Keratinocyte (primary cell): ENCODE results near the gene GPR146. TPM values are rescaled to one million over a fixed set of nuclear protein-coding genes. Genes with fewer than 3 reads are reported as not detected.
"Not testable (repeated sequence)": the region's sequence is repeated elsewhere in the genome, so short reads cannot be mapped to it uniquely, and the experiment has no call there.

Experiments
- DNase-seq: peaks from one replicate; pipeline ENCODE4 v3.0.0-alpha.2; 2011; ENCODE audit warnings: low read depth, missing footprints, low spot score
- FAIRE-seq: peaks from 2 replicates; lab custom pipeline; 2011; peaks lifted over from hg19 to GRCh38; lab: Jason Lieb, UNC
- H2AFZ ChIP-seq: 2 replicates; pipeline ENCODE4 v1.6.0; 2012; ENCODE audit warnings: low read length, control low read depth, inconsistent platforms; ENCODE audit not compliant: control insufficient read depth
- H3K27ac ChIP-seq: 2 replicates; pipeline ENCODE4 v1.5.1; 2011; ENCODE audit warnings: low read length; ENCODE audit not compliant: control insufficient read depth, insufficient read depth
- H3K27me3 ChIP-seq: 3 replicates; pipeline ENCODE4 v1.6.0; 2011; ENCODE audit warnings: low read length; ENCODE audit not compliant: control insufficient read depth, insufficient read depth; ENCODE audit errors: extremely low read depth
- H3K36me3 ChIP-seq, 2 experiments: 2 replicates in 1 of 2; 3 replicates in 1 of 2; pipeline ENCODE4 v1.5.1; 2011; ENCODE audit warnings: low read length in 2 of 2, mild to moderate bottlenecking in 1 of 2; ENCODE audit not compliant: control insufficient read depth in 2 of 2, insufficient read depth in 2 of 2; ENCODE audit errors: extremely low read depth in 1 of 2
- H3K4me1 ChIP-seq: 3 replicates; pipeline ENCODE4 v1.5.1; 2011; ENCODE audit warnings: low read length; ENCODE audit not compliant: control insufficient read depth, insufficient read depth; ENCODE audit errors: extremely low read depth
- H3K4me2 ChIP-seq: 3 replicates; pipeline ENCODE4 v1.6.0; 2011; ENCODE audit warnings: low read depth, low read length; ENCODE audit not compliant: control insufficient read depth, insufficient read depth; ENCODE audit errors: extremely low read depth
- H3K4me3 ChIP-seq, 3 experiments: fragments of 200-600 bp in 1 of 3; sonication (generic) in 1 of 3; 2 replicates in 2 of 3; 3 replicates in 1 of 3; pipeline ENCODE4 v1.5.1; 2011 to 2016; ENCODE audit warnings: low read length in 3 of 3, mild to moderate bottlenecking in 3 of 3, control low read depth in 2 of 3, inconsistent platforms in 1 of 3, low read depth in 1 of 3, mixed read lengths in 1 of 3, mixed run types in 1 of 3, moderate library complexity in 1 of 3; ENCODE audit not compliant: control insufficient read depth in 2 of 3, insufficient read depth in 2 of 3; ENCODE audit errors: extremely low read depth in 1 of 3
- H3K79me2 ChIP-seq: 2 replicates; pipeline ENCODE4 v1.6.0; 2012; ENCODE audit warnings: low read length; ENCODE audit not compliant: control insufficient read depth, insufficient read depth
- H3K9ac ChIP-seq: 3 replicates; pipeline ENCODE4 v1.6.0; 2011; ENCODE audit warnings: low read length; ENCODE audit not compliant: control insufficient read depth, insufficient read depth; ENCODE audit errors: extremely low read depth
- H3K9me1 ChIP-seq: 3 replicates; pipeline ENCODE4 v1.6.0; 2011; ENCODE audit warnings: low read length; ENCODE audit not compliant: control insufficient read depth, insufficient read depth; ENCODE audit errors: extremely low read depth
- H3K9me3 ChIP-seq: 2 replicates; pipeline ENCODE4 v1.5.1; 2012; ENCODE audit warnings: low read depth, low read length; ENCODE audit not compliant: control insufficient read depth
- H4K20me1 ChIP-seq: 3 replicates; pipeline ENCODE4 v1.6.0; 2011; ENCODE audit warnings: low read length; ENCODE audit not compliant: control insufficient read depth, insufficient read depth; ENCODE audit errors: extremely low read depth
- CTCF ChIP-seq, 3 experiments: IDR thresholded peaks in 1 of 3; conservative IDR thresholded peaks in 1 of 3; optimal IDR thresholded peaks in 1 of 3; 2 replicates in 2 of 3; 3 replicates in 1 of 3; pipeline versions ENCODE3 to v1.5.1; 2011; ENCODE audit warnings: low read length in 3 of 3, mild to moderate bottlenecking in 3 of 3, moderate library complexity in 2 of 3, control low read depth in 1 of 3, inconsistent platforms in 1 of 3; ENCODE audit not compliant: insufficient read depth in 2 of 3; ENCODE audit errors: extremely low read depth in 1 of 3
- EZH2 ChIP-seq: IDR thresholded peaks from one replicate; pipeline ENCODE4 v1.6.1; 2012; ENCODE audit warnings: inconsistent platforms, mild to moderate bottlenecking, low read length, moderate library complexity
- dilution Hi-C: fragments of 300-500 bp; cut with MboI; formaldehyde crosslinking; loops from one replicate; pipeline ENCODE4 v1.7.0; 2020; ENCODE audit warnings: low sequenced_read_pairs; ENCODE audit not compliant: extremely low pct_ligation_motif_present
- polyA plus RNA-seq, 5 experiments: library from polyadenylated mRNA; depleted of rRNA in 3 of 5; stranded (reverse) in 3 of 5; stranded (forward) in 1 of 5; unstranded in 1 of 5; fragments of >200 nt; gene quantifications; 1 replicate in 1 of 5; 2 replicates in 3 of 5; 3 replicates in 1 of 5; pipeline versions ENCODE4 v1.2.1 to v1.2.3, GENCODE V29; 2011 to 2012; ENCODE audit warnings: missing spikeins in 2 of 5, low read depth in 1 of 5, low replicate concordance in 1 of 5

The GPR146 gene
- polyA plus RNA-seq, 1 donor (not counting 4 experiments of a cell fraction or from before 2014, with no cell fraction given), result 0.13 TPM

GRCh38 chr7:1073142-1073977 lies 29.0 kb downstream of the GPR146 start:
- Histone ChIP-seq H3K9ac (no peak overlapping the region), H3K9me3 (peaks cover 5% of the 10 kb centered on the region), H3K9me1 (peaks cover 5% of the 10 kb centered on the region), H3K4me2 (no peak overlapping the region), H4K20me1 (peaks cover 11% of the 10 kb centered on the region), H3K4me3 (no peak overlapping the region), H3K36me3 (peaks cover 0 to 2% of the 10 kb centered on the region in 2 experiments), H2AFZ (no peak overlapping the region), H3K79me2 (peaks cover 11% of the 10 kb centered on the region), H3K27ac (no peak overlapping the region), H3K4me1 (peaks cover 12% of the 10 kb centered on the region), H3K27me3 (no peaks in the 10 kb centered on the region)
- DNase-seq (no peak), FAIRE-seq (no peak)
- TF ChIP-seq EZH2, result no peak
- no peak for TF ChIP-seq CTCF (optimal IDR thresholded peaks at IDR 0.05 in 1 of 3, IDR thresholded peaks at IDR 0.05 in 1 of 3, conservative IDR thresholded peaks at IDR 0.05 in 1 of 3; ENCODE audit: extremely low read depth in 1 of 3, insufficient read depth in 2 of 3, low read length in 3 of 3)
- dilution Hi-C loops, result no loop called here

DNA sequence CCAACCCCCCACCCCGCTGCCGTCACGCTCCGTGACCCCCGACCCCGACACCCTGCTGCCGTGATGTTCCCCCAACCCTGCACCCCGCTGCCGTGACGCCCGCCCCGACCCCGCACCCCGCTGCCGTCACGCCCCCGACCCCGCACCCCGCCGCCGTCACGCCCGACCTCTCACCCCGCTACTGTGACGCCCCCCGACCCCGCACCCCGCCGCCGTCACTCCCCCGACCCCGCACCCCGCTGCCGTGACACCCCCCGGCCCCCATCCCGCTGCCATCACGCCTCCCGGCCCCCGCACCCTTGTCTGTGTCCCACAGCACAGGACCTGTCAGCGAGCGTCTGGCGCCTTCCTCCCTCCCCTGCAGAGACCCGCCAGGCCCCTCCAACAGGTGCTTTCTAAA lies 29.7 kb downstream of the GPR146 start:
- not testable (repeated sequence) for FAIRE-seq, H3K36me3 ChIP-seq

More for the DNA sequence above, 29.7 kb downstream of the GPR146 start:
- Histone ChIP-seq H4K20me1 (peaks cover 11% of the 10 kb centered on the region), H3K79me2 (peaks cover 11% of the 10 kb centered on the region), H3K4me1 (peaks cover 12% of the 10 kb centered on the region)
- H3K9me3 ChIP-seq, H3K4me2 ChIP-seq, H3K27me3 ChIP-seq, H3K27ac ChIP-seq, DNase-seq, H3K9ac ChIP-seq, H3K9me1 ChIP-seq, dilution Hi-C loops, H3K4me3 ChIP-seq, H2AFZ ChIP-seq: not testable (repeated sequence)
